ENCODE data around the gene MAGI2. TPM values are rescaled to one million over a fixed set of nuclear protein-coding genes. Genes with fewer than 3 reads are reported as not detected.
"Not testable (repeated sequence)": the region's sequence is repeated elsewhere in the genome, so short reads cannot be mapped to it uniquely, and the experiment has no call there.

The MAGI2 gene
- total RNA-seq, 1 experiment from 2014 or later, result 0.84 TPM

GRCh38 chr7:78635026-78635793 lies 818.3 kb downstream of the MAGI2 start:
- in situ Hi-C loops (cut with HindIII; ENCODE audit: low pct_unique_long_range_greater_than_20kb, low sequenced_read_pairs), result no loop called here

GRCh38 chr7:78634093-78634492 lies 819.4 kb downstream of the MAGI2 start:
- in situ Hi-C loops (cut with HindIII; ENCODE audit: low pct_unique_long_range_greater_than_20kb, low sequenced_read_pairs), result no loop called here
- no peak for DNase-seq (ENCODE audit: low read depth)

More at GRCh38 chr7:78635026-78635793, 818.3 kb downstream of the MAGI2 start:
- DNase-seq (ENCODE audit: low read depth), result no peak

GRCh38 chr7:78620920-78621319 lies 832.5 kb downstream of the MAGI2 start:
- peak; percentile 8 for DNase-seq (ENCODE audit: low read depth)
- in situ Hi-C loops (cut with HindIII; ENCODE audit: low pct_unique_long_range_greater_than_20kb, low sequenced_read_pairs), result no loop called here

GRCh38 chr7:78616539-78616938 lies 836.9 kb downstream of the MAGI2 start:
- no peak for DNase-seq (ENCODE audit: low read depth)
- in situ Hi-C loops (cut with HindIII; ENCODE audit: low pct_unique_long_range_greater_than_20kb, low sequenced_read_pairs), result no loop called here

- in situ Hi-C loops (cut with HindIII; ENCODE audit: low pct_unique_long_range_greater_than_20kb, low sequenced_read_pairs), result no loop called here
- no peak for DNase-seq (ENCODE audit: low read depth)
Observed at GRCh38 chr7:78609281-78609680, 844.2 kb downstream of the MAGI2 start.

- no peak for DNase-seq (ENCODE audit: low read depth)
- in situ Hi-C loops (cut with HindIII; ENCODE audit: low pct_unique_long_range_greater_than_20kb, low sequenced_read_pairs), result no loop called here
Observed at GRCh38 chr7:78607099-78607498, 846.4 kb downstream of the MAGI2 start.

- in situ Hi-C loops (cut with HindIII; ENCODE audit: low pct_unique_long_range_greater_than_20kb, low sequenced_read_pairs), result no loop called here
- no peak for DNase-seq (ENCODE audit: low read depth)
Observed at GRCh38 chr7:78605119-78605518, 848.3 kb downstream of the MAGI2 start.

- no peak for DNase-seq (ENCODE audit: low read depth)
- in situ Hi-C loops (cut with HindIII; ENCODE audit: low pct_unique_long_range_greater_than_20kb, low sequenced_read_pairs), result no loop called here
Observed at GRCh38 chr7:78601728-78602127, 851.7 kb downstream of the MAGI2 start.

- in situ Hi-C loops (cut with HindIII; ENCODE audit: low pct_unique_long_range_greater_than_20kb, low sequenced_read_pairs), result no loop called here
- peak; percentile 3 for DNase-seq (ENCODE audit: low read depth)
Observed at GRCh38 chr7:78594156-78594555, 859.3 kb downstream of the MAGI2 start.

GRCh38 chr7:78588393-78588792 lies 865.1 kb downstream of the MAGI2 start:
- in situ Hi-C loops (cut with HindIII; ENCODE audit: low pct_unique_long_range_greater_than_20kb, low sequenced_read_pairs), result no loop called here
- no peak for DNase-seq (ENCODE audit: low read depth)

GRCh38 chr7:78587443-78588044 lies 865.9 kb downstream of the MAGI2 start:
- DNase-seq (ENCODE audit: low read depth), result no peak
- in situ Hi-C loops (cut with HindIII; ENCODE audit: low pct_unique_long_range_greater_than_20kb, low sequenced_read_pairs), result no loop called here

- in situ Hi-C loops (cut with HindIII; ENCODE audit: low pct_unique_long_range_greater_than_20kb, low sequenced_read_pairs), result no loop called here
- no peak for DNase-seq (ENCODE audit: low read depth)
Observed at GRCh38 chr7:78585980-78586379, 867.5 kb downstream of the MAGI2 start.

- no peak for DNase-seq (ENCODE audit: low read depth)
- in situ Hi-C loops (cut with HindIII; ENCODE audit: low pct_unique_long_range_greater_than_20kb, low sequenced_read_pairs), result no loop called here
Observed at GRCh38 chr7:78578686-78579085, 874.8 kb downstream of the MAGI2 start.

GRCh38 chr7:78577174-78577952 lies 876.1 kb downstream of the MAGI2 start:
- in situ Hi-C loops (cut with HindIII; ENCODE audit: low pct_unique_long_range_greater_than_20kb, low sequenced_read_pairs); DNase-seq (ENCODE audit: low read depth): not testable (repeated sequence)

GRCh38 chr7:78576236-78576635 lies 877.2 kb downstream of the MAGI2 start:
- DNase-seq (ENCODE audit: low read depth), result no peak
- in situ Hi-C loops (cut with HindIII; ENCODE audit: low pct_unique_long_range_greater_than_20kb, low sequenced_read_pairs), result no loop called here

GRCh38 chr7:78571292-78571691 lies 882.2 kb downstream of the MAGI2 start:
- no peak for DNase-seq (ENCODE audit: low read depth)
- in situ Hi-C loops (cut with HindIII; ENCODE audit: low pct_unique_long_range_greater_than_20kb, low sequenced_read_pairs), result no loop called here

- DNase-seq (ENCODE audit: low read depth), result no peak
- in situ Hi-C loops (cut with HindIII; ENCODE audit: low pct_unique_long_range_greater_than_20kb, low sequenced_read_pairs), result no loop called here
Observed at GRCh38 chr7:78568690-78569089, 884.8 kb downstream of the MAGI2 start.

- in situ Hi-C loops (cut with HindIII; ENCODE audit: low pct_unique_long_range_greater_than_20kb, low sequenced_read_pairs), result no loop called here
- no peak for DNase-seq (ENCODE audit: low read depth)
Observed at GRCh38 chr7:78567836-78568235, 885.6 kb downstream of the MAGI2 start.

GRCh38 chr7:78565784-78566183 lies 887.7 kb downstream of the MAGI2 start:
- in situ Hi-C loops (cut with HindIII; ENCODE audit: low pct_unique_long_range_greater_than_20kb, low sequenced_read_pairs), result no loop called here
- DNase-seq (ENCODE audit: low read depth), result no peak
